ENCODE data around the gene TTC6. TPM values are rescaled to one million over a fixed set of nuclear protein-coding genes. Genes with fewer than 3 reads are reported as not detected.

Gene TTC6
- total RNA-seq, 1 donor from 2014 or later = 0.44 TPM

- peaks cover 14% of the 10 kb centered on the region for H3K4me1 Mint-ChIP-seq (ENCODE audit: low read depth, unreplicated experiment)
- no peak overlapping the region for H3K27ac Mint-ChIP-seq (ENCODE audit: unreplicated experiment)
- peaks cover 41% of the 10 kb centered on the region for H3K27me3 Mint-ChIP-seq (ENCODE audit: unreplicated experiment)
- no peak overlapping the region for H3K4me3 Mint-ChIP-seq (ENCODE audit: unreplicated experiment)
- no peaks in the 10 kb centered on the region for H3K36me3 Mint-ChIP-seq (ENCODE audit: unreplicated experiment)
- peaks cover 11% of the 10 kb centered on the region for H3K9me3 Mint-ChIP-seq (ENCODE audit: unreplicated experiment)
- TF ChIP-seq, protein P1, sequence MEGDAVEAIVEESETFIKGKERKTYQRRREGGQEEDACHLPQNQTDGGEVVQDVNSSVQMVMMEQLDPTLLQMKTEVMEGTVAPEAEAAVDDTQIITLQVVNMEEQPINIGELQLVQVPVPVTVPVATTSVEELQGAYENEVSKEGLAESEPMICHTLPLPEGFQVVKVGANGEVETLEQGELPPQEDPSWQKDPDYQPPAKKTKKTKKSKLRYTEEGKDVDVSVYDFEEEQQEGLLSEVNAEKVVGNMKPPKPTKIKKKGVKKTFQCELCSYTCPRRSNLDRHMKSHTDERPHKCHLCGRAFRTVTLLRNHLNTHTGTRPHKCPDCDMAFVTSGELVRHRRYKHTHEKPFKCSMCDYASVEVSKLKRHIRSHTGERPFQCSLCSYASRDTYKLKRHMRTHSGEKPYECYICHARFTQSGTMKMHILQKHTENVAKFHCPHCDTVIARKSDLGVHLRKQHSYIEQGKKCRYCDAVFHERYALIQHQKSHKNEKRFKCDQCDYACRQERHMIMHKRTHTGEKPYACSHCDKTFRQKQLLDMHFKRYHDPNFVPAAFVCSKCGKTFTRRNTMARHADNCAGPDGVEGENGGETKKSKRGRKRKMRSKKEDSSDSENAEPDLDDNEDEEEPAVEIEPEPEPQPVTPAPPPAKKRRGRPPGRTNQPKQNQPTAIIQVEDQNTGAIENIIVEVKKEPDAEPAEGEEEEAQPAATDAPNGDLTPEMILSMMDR (IDR thresholded peaks at IDR 0.05; ENCODE audit: partially characterized antibody, unreplicated experiment) = peak; percentile 61
- DNase-seq = peak; percentile 63
Measured at GRCh38 chr14:37597538-37597913, 2.1 kb downstream of the TTC6 start.

DNA sequence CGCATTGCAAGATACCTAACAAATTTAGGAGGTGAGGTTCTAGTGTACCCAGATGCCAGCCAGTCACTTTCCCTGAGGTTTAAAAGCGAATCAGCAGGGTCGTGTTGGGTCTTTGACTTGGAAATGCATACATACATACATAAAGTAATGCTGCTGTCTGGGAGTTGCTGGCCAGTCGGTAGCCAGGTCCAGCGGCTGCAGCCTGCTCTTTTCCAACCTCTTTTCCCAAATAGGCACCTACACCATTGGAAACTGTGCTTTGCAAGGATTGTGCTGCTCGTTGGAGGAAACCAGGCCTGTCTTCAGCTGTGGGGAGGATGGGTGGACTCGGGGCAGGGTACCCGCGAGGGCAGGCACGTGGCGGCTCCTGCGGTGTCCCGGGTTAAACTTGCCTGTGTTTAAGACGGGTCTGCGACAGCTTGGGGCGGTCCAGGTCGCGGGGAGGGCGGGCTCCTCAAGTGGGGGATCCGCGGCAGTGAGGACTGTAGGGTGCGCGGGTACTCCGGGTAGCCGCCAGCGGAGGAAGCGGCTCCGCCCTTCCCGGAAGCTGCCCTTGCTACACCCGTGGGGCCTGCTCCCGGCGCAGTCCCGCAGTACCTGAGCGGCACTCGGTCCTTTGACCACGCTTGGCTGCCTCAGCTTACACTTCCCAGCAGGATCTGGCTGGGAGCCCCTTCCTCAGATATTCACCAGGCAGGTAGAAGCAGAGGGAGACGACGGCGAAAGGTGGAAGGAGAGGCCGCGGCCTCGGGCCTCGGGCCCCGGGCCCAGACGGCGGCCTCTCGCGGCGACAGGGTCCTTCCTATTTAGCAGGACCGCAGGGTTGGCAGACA lies 2.7 kb downstream of the TTC6 start:
- Mint-ChIP-seq H3K4me3 (ENCODE audit: unreplicated experiment) (peak overlapping the region; percentile 55), H3K9me3 (ENCODE audit: unreplicated experiment) (peaks cover 11% of the 10 kb centered on the region), H3K27me3 (ENCODE audit: unreplicated experiment) (peaks cover 41% of the 10 kb centered on the region), H3K4me1 (ENCODE audit: low read depth, unreplicated experiment) (peaks cover 14% of the 10 kb centered on the region), H3K36me3 (ENCODE audit: unreplicated experiment) (no peaks in the 10 kb centered on the region), H3K27ac (ENCODE audit: unreplicated experiment) (no peak overlapping the region)
- no peak for DNase-seq
- TF ChIP-seq, protein P1 (IDR thresholded peaks at IDR 0.05; ENCODE audit: partially characterized antibody, unreplicated experiment) = no peak

DNA sequence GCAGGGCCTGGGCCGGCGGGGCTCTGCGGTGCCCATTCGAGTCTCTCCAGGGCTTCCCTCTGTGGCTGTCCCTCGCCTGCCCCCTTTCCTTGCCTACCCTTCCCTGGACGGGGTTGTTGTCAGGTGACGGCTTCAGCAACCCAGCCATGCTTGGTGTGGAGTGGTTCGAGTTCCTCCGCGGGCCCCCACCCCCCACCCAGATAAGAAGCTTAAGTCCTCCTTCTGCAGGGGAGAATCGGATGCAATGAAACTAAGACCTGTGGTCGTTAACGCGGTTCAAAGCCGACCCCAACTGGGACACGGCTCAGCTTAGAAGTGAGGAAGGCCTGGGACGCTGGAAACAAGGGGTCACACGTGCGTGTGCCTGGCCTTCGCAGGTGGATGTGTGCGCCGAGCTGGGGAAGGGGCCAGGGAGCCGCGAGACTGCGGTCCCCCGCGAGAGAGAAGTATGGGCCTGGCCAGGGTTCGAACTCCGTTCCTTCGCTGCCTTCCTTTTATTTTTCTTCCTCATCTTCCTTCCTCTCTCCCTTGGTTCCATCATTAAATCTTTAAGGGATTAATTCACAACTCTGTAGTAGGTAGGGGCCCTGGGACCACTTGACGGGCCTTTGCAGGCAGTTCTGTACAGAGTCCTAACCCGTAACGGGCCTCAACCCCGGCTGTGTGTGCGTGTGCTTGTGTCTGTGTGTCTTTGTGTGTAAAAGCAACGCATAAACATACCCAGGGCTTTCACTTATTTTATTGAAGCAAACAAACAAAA lies 3.5 kb downstream of the TTC6 start:
- H3K4me1 Mint-ChIP-seq (ENCODE audit: low read depth, unreplicated experiment) = peaks cover 14% of the 10 kb centered on the region
- peak overlapping the region; percentile 86 for H3K4me3 Mint-ChIP-seq (ENCODE audit: unreplicated experiment)
- DNase-seq = no peak
- H3K9me3 Mint-ChIP-seq (ENCODE audit: unreplicated experiment) = peaks cover 11% of the 10 kb centered on the region
- H3K27me3 Mint-ChIP-seq (ENCODE audit: unreplicated experiment) = peaks cover 43% of the 10 kb centered on the region
- TF ChIP-seq, protein P1 (IDR thresholded peaks at IDR 0.05; ENCODE audit: partially characterized antibody, unreplicated experiment) = no peak
- no peak overlapping the region for H3K27ac Mint-ChIP-seq (ENCODE audit: unreplicated experiment)
- no peaks in the 10 kb centered on the region for H3K36me3 Mint-ChIP-seq (ENCODE audit: unreplicated experiment)

GRCh38 chr14:37599507-37600368 lies 4.3 kb downstream of the TTC6 start:
- TF ChIP-seq, protein P1 (IDR thresholded peaks at IDR 0.05; ENCODE audit: partially characterized antibody, unreplicated experiment) = no peak
- no peak overlapping the region for H3K27ac Mint-ChIP-seq (ENCODE audit: unreplicated experiment)
- H3K4me3 Mint-ChIP-seq (ENCODE audit: unreplicated experiment) = peak overlapping the region; percentile 86
- peak; percentile 44 for DNase-seq
- H3K4me1 Mint-ChIP-seq (ENCODE audit: low read depth, unreplicated experiment) = peaks cover 11% of the 10 kb centered on the region
- H3K27me3 Mint-ChIP-seq (ENCODE audit: unreplicated experiment) = peaks cover 43% of the 10 kb centered on the region
- H3K9me3 Mint-ChIP-seq (ENCODE audit: unreplicated experiment) = peaks cover 11% of the 10 kb centered on the region
- no peaks in the 10 kb centered on the region for H3K36me3 Mint-ChIP-seq (ENCODE audit: unreplicated experiment)

All from glutamatergic neuron (in vitro differentiated cells).